HFF-Myc (cell line): Measurements from ENCODE around the gene TSPAN32.

Experiments
- DNase-seq: peaks from one replicate; pipeline ENCODE4 v3.0.0-alpha.2; 2011; ENCODE audit warnings: low read depth; ENCODE audit errors: extremely low read depth
- H3K4me3 ChIP-seq: replicated peaks from 2 replicates; pipeline ENCODE4 v1.5.1; 2011; ENCODE audit warnings: low read depth, mild to moderate bottlenecking, control low read depth, low read length
- CTCF ChIP-seq: IDR thresholded peaks from 2 replicates; pipeline ENCODE4 v1.5.1; 2012; ENCODE audit warnings: mild to moderate bottlenecking, low read depth, low read length, control low read depth; ENCODE audit errors: missing control alignments

Gene TSPAN32

GRCh38 chr11:2267851-2268728, 33.7 kb upstream of the TSPAN32 start:
- H3K4me3 ChIP-seq = no peak overlapping the region
- no peak for DNase-seq

DNA sequence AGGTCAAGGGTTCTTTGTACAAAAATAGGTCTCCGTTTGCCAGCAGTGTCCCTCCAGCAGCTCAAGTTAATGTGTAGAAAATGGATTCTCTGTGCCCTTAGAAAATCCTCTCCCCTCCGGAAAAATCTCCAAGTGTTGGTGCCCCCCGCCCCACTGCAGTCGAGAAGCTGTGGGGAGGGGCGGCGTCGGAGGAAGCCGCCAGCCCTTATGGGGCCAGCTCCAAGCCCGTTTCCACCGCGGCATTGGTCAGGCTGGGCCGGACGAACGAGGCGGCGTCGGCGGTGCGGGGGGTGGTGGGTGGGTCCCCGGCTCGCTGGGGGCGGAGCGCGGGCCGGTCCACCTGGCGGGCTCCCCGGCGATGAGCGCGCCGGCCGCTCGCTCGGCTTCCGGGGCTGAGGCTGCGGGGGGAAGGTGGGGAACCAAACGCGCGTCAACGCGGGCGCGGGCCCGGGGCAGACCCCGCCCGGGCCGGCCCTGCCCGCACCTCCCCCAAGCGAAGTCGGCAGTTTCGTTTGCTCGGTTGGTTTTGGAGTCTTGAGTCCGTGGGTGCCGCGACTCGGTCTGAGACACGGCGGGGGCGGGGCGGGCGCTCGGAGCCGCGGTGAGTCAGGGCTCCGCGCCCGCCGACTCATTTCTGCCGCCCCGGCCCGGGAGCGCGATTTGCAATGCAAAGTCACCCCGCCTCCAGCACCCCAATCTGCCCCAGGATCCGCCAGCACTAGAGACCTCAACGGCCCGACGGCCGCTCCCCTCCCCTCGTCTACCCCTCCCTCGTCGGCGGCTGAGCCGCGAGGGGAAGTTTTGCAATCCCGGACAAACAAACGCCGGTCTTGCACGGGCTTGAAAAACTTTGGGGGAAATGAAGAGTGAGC, 32.8 kb upstream of the TSPAN32 start:
- no peak for TF ChIP-seq CTCF
- DNase-seq = no peak
- H3K4me3 ChIP-seq = no peak overlapping the region

More at GRCh38 chr11:2267851-2268728, 33.7 kb upstream of the TSPAN32 start:
- no peak for TF ChIP-seq CTCF

DNA sequence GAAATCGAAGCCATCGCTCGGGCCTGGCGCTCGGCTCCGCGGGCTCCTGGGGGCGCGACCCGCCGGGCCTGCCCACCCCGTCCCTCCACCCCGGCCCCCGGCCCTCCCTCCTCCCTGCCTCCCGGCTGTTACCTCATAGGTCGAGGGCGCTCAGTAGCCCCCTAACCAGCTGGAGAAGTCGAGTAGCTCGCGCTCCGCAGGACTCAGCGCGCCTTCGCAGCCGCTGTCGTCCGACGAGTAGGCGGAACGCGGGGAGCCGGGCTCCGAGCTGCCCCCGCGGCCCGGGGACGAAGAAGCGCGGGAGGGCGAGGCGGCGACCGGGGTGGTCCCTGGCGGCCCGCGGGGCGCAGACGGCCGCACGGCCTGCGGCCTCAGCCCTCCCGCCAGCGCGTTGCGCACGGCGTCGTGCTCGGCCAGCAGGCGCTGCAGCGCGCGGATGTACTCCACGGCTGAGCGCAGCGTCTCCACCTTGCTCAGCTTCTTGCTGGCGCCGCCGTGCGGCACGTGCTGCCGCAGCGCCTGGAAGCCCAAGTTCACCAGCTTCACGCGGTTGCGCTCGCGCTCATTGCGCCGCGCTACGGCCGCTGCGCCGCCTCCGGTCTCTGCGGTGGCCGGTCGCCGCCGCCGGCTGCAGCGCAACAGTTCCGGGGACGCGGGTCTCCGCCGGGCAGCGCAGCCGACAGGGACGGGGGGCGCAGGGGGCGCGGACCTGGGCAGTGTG, 32.1 kb upstream of the TSPAN32 start:
- no peak overlapping the region for H3K4me3 ChIP-seq
- TF ChIP-seq CTCF = no peak
- DNase-seq = peak; percentile 12

DNA sequence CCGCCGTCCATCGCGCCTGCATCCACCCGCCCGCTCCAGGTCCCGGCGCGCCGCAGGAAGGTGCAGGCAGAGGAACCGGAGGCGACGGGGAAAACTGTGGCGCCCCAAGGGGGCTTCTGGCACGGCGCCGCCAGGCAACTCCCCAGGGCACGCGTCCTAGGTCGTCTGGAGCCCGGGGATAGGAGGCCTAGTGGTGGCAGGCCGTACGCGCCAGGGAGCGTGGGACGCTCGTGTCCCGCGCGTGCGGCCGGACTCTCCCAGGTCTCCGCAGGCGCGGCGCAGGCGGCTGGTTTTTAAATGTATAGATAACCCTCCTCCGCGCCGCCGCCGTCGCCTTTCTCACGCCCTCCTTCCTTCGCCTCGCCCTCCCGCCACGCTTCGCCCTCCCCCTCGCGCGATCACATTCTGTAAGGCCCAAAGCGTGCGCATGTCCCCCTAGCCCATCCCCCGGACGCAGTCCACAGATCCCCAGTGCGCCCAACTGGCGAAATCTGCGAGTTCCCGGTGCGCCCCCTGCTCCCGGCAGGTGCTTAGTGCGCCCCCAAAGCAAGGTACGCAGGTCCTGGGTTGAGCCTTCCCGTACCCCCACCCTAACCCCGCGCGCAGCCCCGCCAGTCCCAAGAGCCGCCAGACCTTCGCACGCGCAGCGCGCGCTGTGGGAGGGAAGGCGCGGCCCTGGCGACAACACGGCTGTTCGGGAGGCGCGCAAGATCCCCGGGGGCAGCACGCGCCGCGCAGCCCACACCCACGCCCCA, 31.3 kb upstream of the TSPAN32 start, which contains the start of gene ASCL2:
ASCL2 (minus strand) TSS at position 267 of the 755 bp plus-strand sequence; CDS start at position 11, 256 bp downstream.
- H3K4me3 ChIP-seq = no peak within 1 kb of the TSS
- no peak for DNase-seq
- no peak for TF ChIP-seq CTCF

DNA sequence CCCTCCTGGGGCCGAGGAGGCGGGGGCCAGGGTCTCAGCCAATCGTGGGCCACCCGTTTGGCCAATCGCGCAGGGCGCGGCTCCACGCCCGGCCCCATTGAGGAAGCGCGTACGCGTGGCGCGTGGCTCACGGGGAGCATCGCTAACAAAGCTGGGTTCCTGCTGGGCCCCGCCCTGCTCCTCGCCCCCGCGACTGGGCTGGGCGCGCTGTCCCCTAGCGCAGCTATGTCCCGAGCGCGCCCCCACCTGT, 30.8 kb upstream of the TSPAN32 start:
- no peak for TF ChIP-seq CTCF
- no peak overlapping the region for H3K4me3 ChIP-seq
- no peak for DNase-seq
